B cell (primary cell): Measurements from ENCODE around the gene LAMC3. TPM values are rescaled to one million over a fixed set of nuclear protein-coding genes. Genes with fewer than 3 reads are reported as not detected.

Source experiments
- ATAC-seq: fragments of 200-7000 bp; cut with Tn5 transposase; one replicate; pipeline ENCODE4 v1.10.0; 2021; ENCODE audit warnings: low read depth, mild to moderate bottlenecking, moderate number of reproducible peaks, moderate library complexity
- CTCF ChIA-PET: fragments of 350-600 bp; sonication (Branson Sonifier 250); formaldehyde crosslinking; loops from one replicate; lab custom pipeline; 2021; ENCODE audit warnings: antibody characterized with exemption, inconsistent platforms; lab: Charles Lee
- POLR2A ChIA-PET: fragments of 350-600 bp; sonication (Branson Sonifier 250); formaldehyde crosslinking; loops from one replicate; lab custom pipeline; 2021; ENCODE audit warnings: antibody characterized with exemption; lab: Charles Lee
- DNase-seq: peaks from one replicate; pipeline ENCODE4 v3.0.0; 2013
- H2AFZ ChIP-seq: 2 replicates; pipeline ENCODE4 v1.6.1; 2012; ENCODE audit warnings: mild to moderate bottlenecking, low read depth, low read length; ENCODE audit not compliant: insufficient read depth, poor library complexity, severe bottlenecking
- H3K27ac ChIP-seq, 2 donors: 1 replicate in 1 of 2; 2 replicates in 1 of 2; pipeline ENCODE4 v1.5.1; 2012 to 2013; ENCODE audit warnings: low read length in 2 of 2, mild to moderate bottlenecking in 2 of 2, moderate library complexity in 1 of 2
- H3K27me3 ChIP-seq, 4 experiments: fragments of 200-600 bp in 1 of 4; sonication (generic) in 1 of 4; replicated peaks in 1 of 4; 1 replicate in 2 of 4; 2 replicates in 2 of 4; pipeline versions ENCODE4 v1.6.1 to v1.7.0; 2013 to 2016; ENCODE audit warnings: low read length in 3 of 4, mild to moderate bottlenecking in 2 of 4, mixed read lengths in 1 of 4, moderate library complexity in 1 of 4; ENCODE audit not compliant: insufficient read depth in 4 of 4, control insufficient read depth in 3 of 4; ENCODE audit errors: control extremely low read depth in 1 of 4
- H3K36me3 ChIP-seq, 2 experiments: replicated peaks in 1 of 2; 1 replicate in 1 of 2; 2 replicates in 1 of 2; pipeline versions ENCODE4 v1.6.1 to v1.7.1; 2013; ENCODE audit warnings: low read length in 1 of 2; ENCODE audit not compliant: insufficient read depth in 2 of 2, control insufficient read depth in 1 of 2; ENCODE audit errors: control extremely low read depth in 1 of 2, extremely low read depth in 1 of 2
- H3K4me1 ChIP-seq, 2 donors: fragments of 200-600 bp in 1 of 2; sonication (generic) in 1 of 2; 1 replicate in 1 of 2; 2 replicates in 1 of 2; pipeline versions ENCODE4 v1.5.1 to v1.6.1; 2013 to 2017; ENCODE audit warnings: low read length in 2 of 2; ENCODE audit not compliant: control insufficient read depth in 2 of 2, insufficient read depth in 2 of 2
- H3K4me2 ChIP-seq: replicated peaks from 2 replicates; pipeline ENCODE3; 2012; ENCODE audit warnings: mild to moderate bottlenecking, low read depth, low read length; ENCODE audit not compliant: poor library complexity, severe bottlenecking
- H3K4me3 ChIP-seq, 5 experiments: fragments of 200-600 bp in 1 of 5; sonication (generic) in 1 of 5; 1 replicate in 3 of 5; 2 replicates in 2 of 5; pipeline versions ENCODE4 v1.5.1 to v1.7.0; 2011 to 2016; ENCODE audit warnings: low read length in 4 of 5, mild to moderate bottlenecking in 4 of 5, low read depth in 2 of 5, control low read depth in 1 of 5, moderate library complexity in 1 of 5; ENCODE audit not compliant: insufficient read depth in 1 of 5; ENCODE audit errors: control extremely low read depth in 1 of 5, extremely low read depth in 1 of 5
- H3K79me2 ChIP-seq: fragments of 200-600 bp; sonication (generic); one replicate; pipeline ENCODE4 v1.6.0; 2016; ENCODE audit warnings: low read length; ENCODE audit not compliant: control insufficient read depth, insufficient read depth
- H3K9ac ChIP-seq: fragments of 200-600 bp; sonication (generic); 2 replicates; pipeline ENCODE4 v1.6.1; 2017; ENCODE audit warnings: mild to moderate bottlenecking, low read length, moderate library complexity
- H3K9me3 ChIP-seq, 3 donors: one replicate each; pipeline versions ENCODE4 v1.6.1 to v1.7.1; 2013; ENCODE audit warnings: low read length in 2 of 3; ENCODE audit not compliant: control insufficient read depth in 2 of 3, insufficient read depth in 1 of 3; ENCODE audit errors: control extremely low read depth in 1 of 3
- H4K20me1 ChIP-seq: 2 replicates; pipeline ENCODE4 v1.6.0; 2012; ENCODE audit warnings: mild to moderate bottlenecking, low read length; ENCODE audit not compliant: insufficient read depth, control insufficient read depth, poor library complexity, severe bottlenecking
- H3K27ac Mint-ChIP-seq: one replicate; pipeline ENCODE4 v1.8.0; 2021; ENCODE audit warnings: mixed read lengths
- H3K27me3 Mint-ChIP-seq: one replicate; pipeline ENCODE4 v1.8.0; 2021; ENCODE audit warnings: mixed read lengths
- H3K4me1 Mint-ChIP-seq: one replicate; pipeline ENCODE4 v1.8.0; 2021; ENCODE audit warnings: mixed read lengths
- H3K4me3 Mint-ChIP-seq: one replicate; pipeline ENCODE4 v1.8.0; 2021; ENCODE audit warnings: mixed read lengths
- H3K9me3 Mint-ChIP-seq: one replicate; pipeline ENCODE4 v1.8.0; 2022; ENCODE audit warnings: mixed read lengths; ENCODE audit not compliant: insufficient read depth
- EZH2 ChIP-seq: IDR thresholded peaks from 2 replicates; pipeline ENCODE4 v1.6.1; 2012; ENCODE audit warnings: borderline replicate concordance, low read depth, mild to moderate bottlenecking, moderate library complexity, low read length; ENCODE audit not compliant: insufficient read depth, poor library complexity, severe bottlenecking
- WGBS: methylation state at CpG from one replicate; pipeline ENCODE4 v1.1.5; 2013; ENCODE audit warnings: missing lambda C conversion rate; ENCODE audit not compliant: insufficient coverage; 5-methylcytosine and 5-hydroxymethylcytosine counted together
- intact Hi-C: fragments of 100-400 bp; cut with micrococcal nuclease; formaldehyde crosslinking; loops from one replicate; pipeline ENCODE4 v1.10.0; 2022
- polyA plus RNA-seq: library from polyadenylated mRNA; depleted of rRNA; stranded (reverse); fragments of >200 nt; gene quantifications from 2 replicates; pipeline ENCODE4 v1.2.3, GENCODE V29; 2012
- total RNA-seq, 2 donors: library from RNA; stranded (reverse); fragments of 120-200 nt in 1 of 2; gene quantifications; 1 replicate in 1 of 2; 2 replicates in 1 of 2; pipeline versions ENCODE4 v1.2.3 to v1.2.4, GENCODE V29; 2013 to 2022
- TF ChIP-seq, protein P1 (sequence below): fragments of 200-600 bp; IDR thresholded peaks from one replicate; pipeline ENCODE4 v1.8.0; 2022; ENCODE audit warnings: antibody characterized with exemption, mild to moderate bottlenecking

LAMC3 gene
- total and polyA plus RNA-seq, 2 donors (not counting 1 experiment from before 2014, with no cell fraction given): 0.25 to 0.45 TPM

DNA sequence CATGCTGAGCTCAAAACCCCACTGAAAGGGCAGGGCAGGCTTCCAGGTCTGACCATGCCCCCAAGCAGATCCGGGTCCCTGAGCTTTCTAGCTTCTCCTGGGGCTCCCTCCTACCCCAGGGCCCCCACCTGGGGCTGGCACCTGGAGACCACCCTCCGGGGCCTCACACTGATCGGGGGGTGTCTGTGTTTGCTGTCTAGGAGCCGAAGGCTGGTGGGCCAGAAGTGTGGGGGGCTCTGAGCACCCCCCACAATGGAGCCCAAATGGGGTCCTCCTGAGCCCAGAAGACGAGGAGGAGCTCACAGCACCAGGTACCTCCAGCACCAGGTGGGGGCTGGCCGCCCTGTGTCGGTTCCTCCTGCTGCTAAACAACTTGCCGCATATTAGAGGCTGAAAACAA, 39.8 kb downstream of the LAMC3 start:
- 85% methylated on average over 4 of the region's 8 CpGs for WGBS
- peaks cover 16% of the 10 kb centered on the region for H3K4me1 Mint-ChIP-seq
- no peak for ATAC-seq

More for the DNA sequence above, 39.8 kb downstream of the LAMC3 start:
- H3K36me3 ChIP-seq: no peaks in the 10 kb centered on the region
- H3K9me3 ChIP-seq: peaks cover 0 to 2% (median 0%) of the 10 kb centered on the region in 3 donors
- H3K9ac ChIP-seq: no peak overlapping the region
- CTCF ChIA-PET: interaction anchor here (0.9 to 5.2 kb wide), 5 partner anchors 8 to 342 kb away, joined by 3 to 142 read pairs (median 34); no protein-coding TSS in a partner anchor
- Mint-ChIP-seq H3K27me3 (peaks cover 7% of the 10 kb centered on the region), H3K4me3 (no peak overlapping the region), H3K27ac (no peak overlapping the region), H3K9me3 (no peaks in the 10 kb centered on the region)
- POLR2A ChIA-PET: no interaction called here
- intact Hi-C loops: no loop called here
- H3K4me3 ChIP-seq: no peak overlapping the region
- peaks cover 0 to 7% (median 0%) of the 10 kb centered on the region in 4 experiments for H3K27me3 ChIP-seq
- H2AFZ ChIP-seq: no peak overlapping the region
- no peak overlapping the region for H3K27ac ChIP-seq
- TF ChIP-seq, protein P1, sequence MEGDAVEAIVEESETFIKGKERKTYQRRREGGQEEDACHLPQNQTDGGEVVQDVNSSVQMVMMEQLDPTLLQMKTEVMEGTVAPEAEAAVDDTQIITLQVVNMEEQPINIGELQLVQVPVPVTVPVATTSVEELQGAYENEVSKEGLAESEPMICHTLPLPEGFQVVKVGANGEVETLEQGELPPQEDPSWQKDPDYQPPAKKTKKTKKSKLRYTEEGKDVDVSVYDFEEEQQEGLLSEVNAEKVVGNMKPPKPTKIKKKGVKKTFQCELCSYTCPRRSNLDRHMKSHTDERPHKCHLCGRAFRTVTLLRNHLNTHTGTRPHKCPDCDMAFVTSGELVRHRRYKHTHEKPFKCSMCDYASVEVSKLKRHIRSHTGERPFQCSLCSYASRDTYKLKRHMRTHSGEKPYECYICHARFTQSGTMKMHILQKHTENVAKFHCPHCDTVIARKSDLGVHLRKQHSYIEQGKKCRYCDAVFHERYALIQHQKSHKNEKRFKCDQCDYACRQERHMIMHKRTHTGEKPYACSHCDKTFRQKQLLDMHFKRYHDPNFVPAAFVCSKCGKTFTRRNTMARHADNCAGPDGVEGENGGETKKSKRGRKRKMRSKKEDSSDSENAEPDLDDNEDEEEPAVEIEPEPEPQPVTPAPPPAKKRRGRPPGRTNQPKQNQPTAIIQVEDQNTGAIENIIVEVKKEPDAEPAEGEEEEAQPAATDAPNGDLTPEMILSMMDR: no peak
- no peak for TF ChIP-seq EZH2
- H3K4me1 ChIP-seq: peaks cover under 1 to 17% of the 10 kb centered on the region in 2 donors
- no peak overlapping the region for H3K4me2 ChIP-seq
- DNase-seq: no peak
- no peaks in the 10 kb centered on the region for H4K20me1 ChIP-seq
- no peaks in the 10 kb centered on the region for H3K79me2 ChIP-seq
